H1 (cell line): ENCODE data around the gene TUT1. TPM values are rescaled to one million over a fixed set of nuclear protein-coding genes. Genes with fewer than 3 reads are reported as not detected.

Experiments
- ASH2L ChIP-seq: fragments of 200-600, 300-600 bp; sonication (generic); IDR thresholded peaks from one replicate; pipeline ENCODE4 v1.7.1; 2017; ENCODE audit warnings: low read length
- BRCA1 ChIP-seq: IDR thresholded peaks from 2 replicates; pipeline ENCODE4 v1.6.1; 2012; ENCODE audit warnings: low read depth, low read length, improper control_type of control experiment
- RBBP5 ChIP-seq: IDR thresholded peaks from 2 replicates; pipeline ENCODE4 v1.7.1; 2012; ENCODE audit warnings: low read depth, mild to moderate bottlenecking, inconsistent platforms, low read length, moderate library complexity, borderline replicate concordance
- polyA plus RNA-seq, 7 experiments: library from polyadenylated mRNA; depleted of rRNA in 3 of 7; stranded (reverse) in 5 of 7; unstranded in 2 of 7; fragments of >200 nt in 5 of 7; fragments of 200-250 nt in 2 of 7; gene quantifications; 1 replicate in 5 of 7; 2 replicates in 1 of 7; 4 replicates in 1 of 7; pipeline versions ENCODE4 v1.2.1 to v1.2.3, GENCODE V29; 2011 to 2013; ENCODE audit warnings: missing spikeins in 2 of 7, mixed read lengths in 2 of 7
- total RNA-seq: library from RNA; stranded (reverse); fragmentation: NEBNext Ultra II Directional; extraction: Animal tissue kit (Norgen Biotek cat#: 25700); gene quantifications from 2 replicates; pipeline ENCODE4 v1.2.1, GENCODE V29; 2021

TUT1 gene
- total and polyA plus RNA-seq, 2 of the 8 experiments (the other 6 are each of a cell fraction or from before 2014, with no cell fraction given): 17.8 to 24.6 TPM

DNA sequence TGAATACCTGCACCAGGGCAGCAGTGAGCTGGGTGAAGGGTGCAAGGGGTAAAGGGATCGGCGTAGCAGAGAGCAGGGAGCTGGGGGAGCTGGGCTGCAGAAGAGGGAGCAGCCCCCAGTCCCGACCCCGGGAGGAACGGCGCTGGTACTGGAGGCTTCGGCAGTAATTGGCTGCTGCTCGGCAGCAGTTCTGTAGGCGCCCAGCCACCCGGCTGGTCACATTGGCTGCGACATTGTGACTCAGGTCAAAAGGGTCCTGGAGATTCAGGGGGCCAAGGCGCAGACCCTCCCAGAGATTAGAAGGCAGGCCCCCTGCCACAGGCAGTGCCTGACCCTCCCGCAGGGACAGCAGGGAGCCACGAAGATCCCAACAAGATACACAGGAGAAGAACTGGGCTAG, 15.5 kb downstream of the TUT1 start (continued):
- no peak for TF ChIP-seq RBBP5
- no peak for TF ChIP-seq ASH2L
- TF ChIP-seq BRCA1: no peak
- TF ChIP-seq, all 59 proteins: peak for 0
